Measurements from ENCODE around the gene LCN10.

The LCN10 gene

DNA sequence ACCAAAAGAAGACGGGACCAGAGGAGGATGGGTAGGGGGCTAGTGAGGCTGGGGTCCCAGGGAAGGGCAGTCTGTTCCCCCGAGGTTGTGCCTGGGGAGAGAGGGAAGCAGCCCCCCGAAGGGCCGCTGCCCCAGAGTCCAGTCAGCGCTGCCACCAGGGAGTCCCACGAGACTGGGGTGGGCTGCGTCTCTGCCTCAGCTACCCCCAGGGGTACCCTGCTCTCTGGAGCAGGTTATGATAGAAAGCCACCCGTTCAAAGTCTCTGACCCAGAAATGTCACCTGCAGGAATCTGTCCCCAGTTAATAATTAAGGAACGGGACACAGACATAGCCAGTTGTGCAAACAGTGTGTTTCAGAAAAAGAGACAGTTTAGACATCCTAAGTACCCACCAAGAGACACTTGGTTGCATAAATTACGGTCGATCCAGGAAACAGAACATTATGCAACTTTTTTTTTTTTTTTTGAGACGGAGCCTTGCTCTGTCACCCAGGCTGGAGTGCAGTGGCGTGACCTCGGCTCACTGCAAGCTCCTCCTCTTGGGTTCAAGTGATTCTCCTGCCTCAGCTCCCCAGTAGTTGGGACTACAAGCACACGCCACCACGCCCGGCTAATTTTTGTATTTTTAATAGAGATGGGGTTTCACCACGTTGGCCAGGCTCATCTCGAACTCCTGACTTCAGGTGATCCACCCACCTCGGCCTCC, 44.8 kb downstream of the LCN10 start:
- DNase-seq: peak in 1 of 2 donors; percentile 36

- no peak for DNase-seq
These were observed 45.5 kb downstream of the LCN10 start for GRCh38 chr9:136697146-136697820.

DNA sequence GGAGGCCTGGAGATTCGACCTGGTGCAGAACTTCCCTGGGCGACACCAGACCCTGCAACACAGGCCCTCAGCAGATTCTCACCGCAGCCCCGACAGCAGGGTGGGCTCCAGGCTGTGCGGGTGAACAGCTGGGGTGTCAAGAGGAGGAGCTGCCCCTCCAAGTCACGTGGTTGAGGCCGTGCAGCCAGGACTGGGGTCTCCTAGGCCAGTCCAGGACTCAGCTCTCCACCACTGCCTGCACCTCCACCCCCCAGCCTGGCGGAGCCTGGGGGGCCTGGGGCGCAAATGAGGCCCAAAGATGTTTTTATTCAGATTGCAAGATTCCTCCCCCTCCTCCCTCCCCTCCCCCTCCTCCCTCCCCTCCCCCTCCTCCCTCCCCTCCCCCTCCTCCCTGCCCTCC, 46.2 kb downstream of the LCN10 start:
- DNase-seq: no peak

DNA sequence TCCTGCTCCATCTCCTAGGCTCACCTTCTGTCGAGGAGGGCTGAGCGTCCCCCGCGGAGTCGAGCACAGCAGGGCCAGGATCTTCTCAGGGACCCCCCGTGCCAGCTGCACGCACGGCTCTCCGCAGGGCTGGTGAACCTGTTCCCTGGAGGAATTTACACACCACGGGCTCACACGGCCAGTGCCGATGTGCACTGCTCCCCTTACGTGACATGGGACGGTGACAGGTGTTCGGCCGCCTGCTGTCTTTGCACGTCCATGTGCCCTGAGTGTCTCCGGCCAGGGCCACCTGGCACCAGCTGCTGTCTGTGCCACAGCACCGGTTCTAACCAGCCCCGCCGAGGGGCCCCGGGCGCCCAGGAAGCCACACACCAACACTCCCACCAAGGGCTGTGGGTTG, 46.8 kb downstream of the LCN10 start:
- DNase-seq: no peak

DNA sequence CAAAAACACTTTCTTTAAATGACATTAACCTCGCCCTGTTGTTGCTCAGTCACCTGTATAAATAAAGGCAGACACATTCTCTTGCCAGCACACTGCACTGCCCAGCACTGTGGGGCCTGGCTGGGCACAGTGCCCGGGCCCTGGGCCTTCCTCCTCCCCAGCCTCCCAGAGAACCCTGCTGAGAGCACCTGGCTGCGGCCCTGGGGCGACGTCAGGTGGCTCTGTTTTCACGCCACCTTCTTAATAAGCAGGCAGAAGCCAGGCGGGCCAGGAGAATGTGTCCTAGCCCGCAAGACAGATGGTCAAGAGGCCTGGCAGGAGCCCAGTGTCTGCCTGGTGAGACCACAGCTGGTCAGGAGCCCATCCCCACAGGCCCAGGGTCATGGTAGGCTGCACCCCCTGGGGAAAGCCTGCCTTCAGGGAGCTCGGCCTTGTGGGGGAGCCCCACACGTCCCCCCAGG, 47.3 kb downstream of the LCN10 start:
- no peak for DNase-seq

DNA sequence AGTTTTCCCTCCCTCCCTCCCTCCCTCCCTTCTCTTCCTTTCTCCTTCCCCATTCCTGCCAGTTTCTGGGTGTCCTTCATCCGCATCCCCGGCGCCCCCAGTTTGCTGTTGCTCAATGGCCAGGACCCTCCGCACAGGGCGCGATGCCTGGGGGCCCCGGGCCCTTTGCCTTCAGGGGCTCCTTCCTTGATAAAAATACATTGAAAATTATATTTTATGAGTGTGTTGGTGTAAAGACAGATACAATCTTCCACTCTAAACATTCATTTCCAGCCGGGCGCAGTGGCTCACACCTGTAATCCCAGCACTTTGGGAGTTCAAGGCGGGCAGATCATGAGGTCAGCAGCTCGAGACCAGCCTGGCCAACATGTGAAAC, 47.9 kb downstream of the LCN10 start:
- no peak for DNase-seq

DNA sequence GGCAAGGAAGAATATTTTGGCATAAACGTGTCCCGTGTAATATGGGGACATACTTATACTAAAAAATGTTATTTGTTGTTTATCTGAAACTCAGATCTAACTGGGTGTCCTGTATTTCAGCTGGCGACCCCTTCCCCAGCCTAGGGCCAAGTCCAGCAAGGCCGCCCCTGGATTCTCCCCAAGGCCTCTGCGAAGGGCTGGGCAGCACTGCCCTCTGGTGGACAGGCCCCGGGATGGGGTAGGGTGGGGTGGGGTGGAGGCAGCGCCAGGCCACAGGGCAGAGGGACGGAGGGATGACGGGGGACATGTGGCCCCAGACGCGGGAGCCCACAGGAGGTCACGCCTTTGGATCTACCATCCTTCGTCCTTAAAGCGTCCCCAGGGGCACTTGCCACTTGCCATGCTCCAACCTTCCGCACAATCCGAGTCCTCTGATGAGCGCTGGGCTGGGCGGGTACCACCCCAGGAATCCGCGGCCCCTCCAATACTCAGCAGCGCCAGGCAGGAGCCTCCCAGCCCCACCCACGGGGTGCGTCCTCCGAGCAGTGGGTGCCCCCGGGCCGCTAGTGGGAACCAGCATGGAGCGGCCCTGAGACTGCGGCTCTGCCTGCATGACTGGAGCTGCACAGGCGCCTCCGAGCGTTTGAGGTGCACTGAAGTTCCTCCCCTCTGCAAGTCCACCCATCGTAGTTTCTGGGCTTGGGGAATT, 48.4 kb downstream of the LCN10 start:
- DNase-seq: peak in 1 of 2 donors; percentile 23

- peak in 1 of 2 donors; percentile 26 for DNase-seq
These were observed 49.1 kb downstream of the LCN10 start for GRCh38 chr9:136693490-136694162.

GRCh38 chr9:136693135-136693489, 49.6 kb downstream of the LCN10 start:
- no peak for DNase-seq

GRCh38 chr9:136692185-136693134, 50.3 kb downstream of the LCN10 start:
- no peak for DNase-seq

DNA sequence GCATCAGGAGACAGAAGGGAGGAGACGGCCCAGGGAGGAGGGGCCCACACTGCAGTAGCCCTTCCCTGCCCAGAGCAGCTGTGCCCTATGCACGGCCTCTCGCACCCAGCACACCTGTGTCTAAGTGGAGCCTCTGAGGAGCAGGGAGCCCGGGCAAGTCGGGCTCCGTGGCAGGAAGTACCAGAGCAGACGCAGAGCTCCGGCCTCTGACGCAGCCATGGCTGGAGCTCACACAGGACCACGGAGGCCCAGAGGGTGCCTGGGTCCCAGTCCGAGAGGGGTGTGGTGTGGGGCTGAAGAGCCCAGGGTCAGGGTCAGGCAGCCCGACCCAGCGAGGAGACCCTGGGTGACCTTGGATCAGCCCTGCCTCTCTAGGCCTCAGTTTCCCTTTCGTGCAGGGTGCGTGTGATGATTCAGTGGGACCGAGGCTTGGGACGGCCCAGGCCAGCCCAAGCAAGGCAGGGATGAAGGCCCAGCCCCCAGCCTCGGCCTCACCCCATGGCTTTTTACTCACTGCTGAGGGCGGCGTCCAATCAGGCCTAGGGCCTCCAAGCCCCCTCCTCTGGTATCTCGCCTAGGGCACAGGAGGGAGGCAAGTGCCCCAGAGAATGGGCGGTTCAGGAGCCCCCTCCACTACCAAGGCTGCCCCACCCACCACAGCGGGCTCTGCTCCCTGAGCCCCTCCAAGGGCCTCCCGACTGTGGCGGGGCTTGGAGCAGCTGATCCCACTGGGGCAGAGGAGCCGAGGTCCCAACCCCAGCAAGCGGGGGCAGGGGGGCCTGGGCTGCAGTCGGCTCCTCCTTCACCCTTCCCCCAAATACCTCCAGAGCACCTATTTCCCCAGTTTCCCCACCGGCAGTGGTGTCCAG, 51.2 kb downstream of the LCN10 start:
- DNase-seq: no peak

DNA sequence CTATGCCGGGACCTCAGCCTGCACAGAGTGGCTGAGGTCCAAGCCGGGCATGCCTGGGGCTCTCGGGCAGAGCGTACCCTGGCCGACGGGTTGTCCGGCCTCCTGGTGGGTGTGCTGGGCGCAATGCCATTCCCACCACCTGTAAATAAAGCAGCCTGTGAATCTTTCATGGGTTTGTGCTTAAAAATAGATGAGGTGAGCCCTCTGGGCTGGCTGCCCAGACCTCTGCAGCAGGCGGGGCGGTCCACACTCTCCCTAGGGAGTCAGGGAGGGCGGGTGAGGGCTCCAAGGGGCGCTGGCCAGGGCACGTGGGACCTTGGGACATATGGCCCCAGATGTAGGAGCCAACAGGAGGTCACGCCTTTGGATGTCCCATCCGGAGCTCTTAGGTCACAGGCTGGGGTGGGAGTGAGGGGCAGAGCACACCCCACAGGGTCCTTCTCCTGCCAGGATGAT, 51.9 kb downstream of the LCN10 start:
- DNase-seq: no peak

- no peak for DNase-seq
These were observed 52.5 kb downstream of the LCN10 start for GRCh38 chr9:136690104-136690805.

- DNase-seq: no peak
These were observed 53.7 kb downstream of the LCN10 start for GRCh38 chr9:136689108-136689460.

GRCh38 chr9:136688274-136689107, 54.2 kb downstream of the LCN10 start:
- no peak for DNase-seq

Data from CD4-positive, alpha-beta T cell treated with Interleukin-4 for 1 hour (primary cell).